NCI-H226 (cell line): ENCODE measurements around the gene LRFN5.
"Not testable (repeated sequence)": the region's sequence is repeated elsewhere in the genome, so short reads cannot be mapped to it uniquely, and the experiment has no call there.

Source experiments
- DNase-seq: peaks from one replicate; pipeline ENCODE4 v3.0.0-alpha.2; 2015

Gene LRFN5

DNA sequence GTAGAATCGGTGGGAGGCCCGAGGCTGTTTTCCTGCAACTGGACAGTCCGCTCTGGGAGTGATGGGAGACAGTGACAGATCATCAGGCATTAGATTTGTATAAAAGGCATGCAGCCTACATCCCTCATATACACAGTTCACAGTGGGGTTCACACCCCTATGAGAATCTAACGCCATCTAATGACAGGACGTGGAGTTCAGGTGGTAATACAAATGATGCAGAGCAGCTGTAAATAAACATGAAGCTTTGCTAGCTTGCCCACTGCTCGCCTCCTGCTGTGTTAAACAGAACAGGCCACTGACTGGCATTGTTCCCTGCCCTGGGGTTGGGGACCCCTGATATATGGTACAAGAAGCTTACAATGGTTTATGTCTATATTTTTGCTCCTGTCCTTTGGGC lies 179.0 kb downstream of the LRFN5 start:
- DNase-seq: no peak

DNA sequence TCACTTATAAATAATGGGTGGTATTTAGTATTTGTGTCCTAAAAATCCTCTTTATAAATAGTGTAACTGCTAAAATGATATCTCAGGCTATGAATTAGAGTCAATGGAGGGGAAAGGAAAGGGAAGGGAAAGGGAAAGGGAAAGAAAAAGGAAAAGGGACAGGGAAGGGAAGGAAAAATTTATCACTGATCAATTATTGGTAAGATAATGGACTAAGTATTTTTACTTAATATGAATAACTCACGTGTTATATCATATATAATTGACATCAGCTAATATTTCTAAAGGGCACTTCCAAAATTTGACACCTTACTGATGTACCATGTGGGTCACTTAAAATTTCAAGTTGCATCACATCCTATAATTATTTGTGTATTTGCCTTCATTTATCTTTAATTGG lies 193.1 kb downstream of the LRFN5 start:
- DNase-seq: no peak

DNA sequence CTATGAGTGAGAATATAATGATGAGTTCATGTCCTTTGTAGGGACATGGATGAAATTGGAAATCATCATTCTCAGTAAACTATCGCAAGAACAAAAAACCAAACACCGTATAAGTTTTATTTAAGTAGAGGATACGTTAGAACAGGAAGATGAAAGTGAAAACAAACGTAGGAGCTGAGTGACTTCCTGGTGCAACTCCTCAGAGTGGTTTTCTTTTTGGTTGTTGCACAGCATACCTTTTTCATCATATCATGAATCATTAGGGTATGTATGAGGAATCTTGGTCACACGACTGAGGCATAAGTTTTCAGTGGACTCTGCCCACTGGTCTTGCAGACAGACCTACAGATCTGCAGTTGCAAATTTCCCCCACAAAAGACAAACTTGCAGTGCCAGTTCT lies 199.0 kb downstream of the LRFN5 start:
- no peak for DNase-seq

DNA sequence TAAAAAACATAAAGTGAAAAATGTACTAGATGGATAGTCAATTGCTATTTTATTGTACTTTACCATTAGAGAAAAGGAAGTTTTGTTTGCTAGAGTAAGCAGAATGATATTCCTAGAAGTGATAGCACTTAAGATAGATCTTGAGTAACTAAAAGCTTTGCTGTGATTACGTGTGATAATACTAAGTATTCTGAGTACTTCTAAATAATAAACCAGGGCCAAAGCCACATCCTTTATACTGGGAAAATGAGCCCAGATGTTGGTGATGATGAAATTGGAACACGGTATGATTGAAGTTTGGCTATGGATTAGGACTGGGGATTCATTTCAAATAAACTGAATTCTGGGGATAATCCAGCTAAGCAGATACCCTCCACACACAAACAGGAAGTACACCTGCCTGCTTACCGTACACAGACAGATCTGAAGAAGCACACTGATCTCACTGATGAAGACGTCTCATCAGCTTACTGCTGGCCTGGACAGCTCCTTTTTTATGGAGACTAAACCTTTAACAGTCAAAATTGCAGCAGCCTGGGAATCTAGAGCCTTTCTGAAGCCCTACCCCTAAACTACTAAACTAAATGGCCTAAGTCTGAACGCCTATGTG lies 199.8 kb downstream of the LRFN5 start:
- no peak for DNase-seq

DNA sequence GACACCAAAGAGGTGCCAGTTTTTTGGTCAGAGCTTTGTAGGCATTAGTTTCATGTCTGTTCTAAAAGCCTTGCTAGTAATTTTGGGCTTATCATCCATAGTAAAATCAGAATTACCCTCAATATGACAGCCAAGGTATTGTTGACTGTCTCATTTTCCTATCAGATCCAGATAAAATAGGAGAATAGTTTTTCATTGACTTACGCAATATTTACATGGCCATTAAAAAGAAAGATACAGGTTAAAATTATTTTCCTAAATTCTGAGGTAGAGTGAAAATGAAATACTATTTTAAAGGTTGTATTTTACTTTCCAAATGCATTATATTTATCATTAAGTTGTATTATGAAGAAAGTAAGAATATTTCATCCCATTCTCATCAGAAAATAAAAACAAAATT lies 203.7 kb downstream of the LRFN5 start:
- DNase-seq: no peak

DNA sequence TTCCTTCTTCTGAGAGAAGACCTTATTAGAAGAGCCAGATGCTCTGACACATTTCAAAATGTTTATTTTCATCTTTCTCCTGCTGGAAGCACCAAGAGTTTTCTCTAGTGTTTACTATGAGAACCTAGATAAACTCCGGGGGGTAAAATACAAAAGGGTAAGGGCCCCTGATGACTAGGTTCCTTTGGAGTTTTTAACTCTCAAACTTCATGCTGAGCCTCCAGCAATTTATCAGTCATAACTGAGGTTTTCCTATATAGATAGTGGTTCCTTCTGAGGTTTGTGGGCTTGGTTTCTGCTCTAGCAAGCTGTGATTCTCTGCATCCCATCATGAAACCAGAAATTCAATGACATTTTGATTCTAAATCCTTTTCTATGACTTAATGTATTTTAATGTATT lies 210.9 kb downstream of the LRFN5 start:
- peak; percentile 83 for DNase-seq

DNA sequence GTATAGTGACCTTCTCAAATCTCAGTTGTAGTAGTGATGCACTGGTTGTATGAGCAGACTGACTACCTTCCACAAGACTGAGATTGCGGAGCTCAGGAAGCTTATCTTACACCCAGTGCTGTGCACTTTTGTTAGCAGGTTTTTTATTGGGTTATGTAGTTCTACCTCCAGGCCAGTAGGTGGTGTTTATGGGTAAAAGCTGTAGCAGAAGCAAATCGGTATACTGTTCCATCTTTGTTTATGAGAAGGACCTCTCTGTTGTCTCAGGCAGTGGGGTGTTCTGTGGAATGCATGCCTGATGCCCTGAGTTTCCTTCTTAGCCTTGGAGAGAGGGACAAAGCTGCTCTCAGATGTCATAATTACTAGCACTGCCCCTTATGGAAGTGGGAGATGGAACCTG lies 217.8 kb downstream of the LRFN5 start:
- DNase-seq: no peak

DNA sequence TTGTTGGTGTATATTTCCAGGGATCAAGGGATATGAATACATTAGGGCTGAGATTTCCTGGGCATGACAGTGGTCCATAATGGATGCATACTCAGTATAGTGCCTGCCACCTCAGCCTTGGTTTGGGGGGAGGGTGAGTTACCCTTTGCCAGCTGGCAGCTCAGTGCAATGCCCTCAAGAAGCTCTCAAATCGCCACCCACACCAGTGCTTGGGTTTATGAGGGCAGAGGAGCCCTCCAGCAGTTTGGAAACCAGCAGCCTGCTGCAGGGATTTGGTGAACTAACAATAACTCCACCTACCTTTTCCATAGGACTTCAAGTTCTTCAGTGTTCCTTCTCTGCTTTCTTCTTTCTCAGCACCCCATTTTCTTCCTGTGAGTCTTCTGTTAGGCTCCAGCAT lies 218.9 kb downstream of the LRFN5 start:
- DNase-seq: no peak

DNA sequence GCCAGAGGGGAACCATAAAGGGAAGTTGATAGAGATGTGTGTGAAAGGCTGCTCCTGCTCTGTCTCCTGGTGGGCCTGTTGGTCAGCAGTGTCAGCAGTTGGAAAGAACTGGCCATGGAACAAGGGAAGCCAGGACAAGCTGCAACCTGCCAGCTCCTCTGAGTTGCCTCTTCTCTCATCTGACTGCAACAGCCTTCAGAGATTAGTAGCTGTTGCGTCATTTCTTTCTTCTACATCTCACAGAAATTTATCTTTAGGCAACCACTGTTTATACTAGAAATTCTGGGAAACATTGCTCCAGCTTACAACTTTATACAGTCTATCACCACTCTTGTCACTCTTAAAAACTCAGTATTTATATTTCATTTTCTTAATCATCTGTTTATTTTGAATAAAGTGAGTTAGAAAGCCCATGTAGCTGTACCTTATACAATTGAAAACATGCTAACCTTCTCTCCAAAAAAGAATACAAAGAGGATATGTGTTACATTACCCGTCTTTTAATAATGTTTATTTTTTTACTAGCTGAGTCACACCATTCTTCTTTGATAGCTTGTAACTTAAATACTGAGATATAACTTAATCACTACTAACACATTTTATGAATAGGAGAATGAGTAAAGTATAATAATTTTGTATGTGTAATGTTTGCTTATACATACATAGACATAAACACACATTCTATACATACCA lies 224.2 kb downstream of the LRFN5 start:
- peak; percentile 69 for DNase-seq

DNA sequence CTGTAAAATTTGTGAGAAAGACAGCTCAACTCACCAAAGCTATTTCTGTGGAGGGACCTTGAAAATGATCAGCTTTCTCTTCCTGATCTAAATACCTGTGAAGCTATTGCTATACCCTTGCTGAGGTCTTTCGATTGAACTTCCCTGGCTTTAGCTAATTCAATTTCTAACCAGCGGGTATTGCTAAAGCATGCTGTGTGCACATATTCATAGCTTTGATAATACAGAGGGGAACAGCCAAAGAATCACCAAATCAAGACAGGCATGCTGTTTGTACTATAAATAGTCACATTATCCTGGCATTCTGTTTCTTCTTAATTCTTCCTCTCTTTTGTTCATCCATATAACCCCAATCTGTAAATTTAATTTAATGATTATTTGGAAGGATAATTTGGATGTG lies 233.0 kb downstream of the LRFN5 start:
- DNase-seq: no peak

DNA sequence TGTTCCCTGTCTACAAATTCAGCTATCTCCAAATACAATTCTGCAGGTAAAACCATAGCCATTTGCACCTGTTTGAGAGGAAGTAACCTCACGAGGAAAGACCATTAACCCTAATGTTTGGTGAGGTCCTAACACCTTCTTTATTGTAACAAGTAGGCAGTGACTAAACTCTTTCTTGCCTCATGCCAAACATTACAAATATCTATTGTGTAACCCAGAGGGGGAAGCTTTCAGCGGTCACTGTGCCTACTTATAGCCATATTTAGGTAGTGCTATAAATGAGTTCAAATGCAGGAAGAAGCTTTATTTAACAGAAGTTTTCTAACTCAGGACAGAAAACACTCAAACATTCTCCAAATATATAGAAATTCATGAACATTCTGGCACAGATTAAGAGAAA lies 252.7 kb downstream of the LRFN5 start:
- no peak for DNase-seq

DNA sequence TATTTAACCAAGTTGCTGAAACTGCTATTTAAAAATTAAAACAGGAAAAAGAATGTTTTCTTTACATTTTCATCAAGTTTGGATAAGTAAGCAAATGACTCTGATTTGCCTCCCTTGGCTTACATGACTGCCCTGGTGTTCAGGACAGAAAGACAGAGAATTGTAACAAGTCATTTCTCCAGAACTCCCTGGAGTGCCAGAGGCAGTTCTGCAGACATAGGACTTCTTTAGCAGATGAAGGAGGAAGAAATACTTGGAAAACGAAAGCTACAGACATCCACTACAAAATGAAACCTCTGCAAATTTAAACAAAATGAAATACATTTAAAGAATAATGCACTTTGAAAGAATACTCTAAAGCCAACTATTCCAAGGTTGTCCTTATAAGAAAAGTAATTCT lies 253.9 kb downstream of the LRFN5 start:
- DNase-seq: no peak

DNA sequence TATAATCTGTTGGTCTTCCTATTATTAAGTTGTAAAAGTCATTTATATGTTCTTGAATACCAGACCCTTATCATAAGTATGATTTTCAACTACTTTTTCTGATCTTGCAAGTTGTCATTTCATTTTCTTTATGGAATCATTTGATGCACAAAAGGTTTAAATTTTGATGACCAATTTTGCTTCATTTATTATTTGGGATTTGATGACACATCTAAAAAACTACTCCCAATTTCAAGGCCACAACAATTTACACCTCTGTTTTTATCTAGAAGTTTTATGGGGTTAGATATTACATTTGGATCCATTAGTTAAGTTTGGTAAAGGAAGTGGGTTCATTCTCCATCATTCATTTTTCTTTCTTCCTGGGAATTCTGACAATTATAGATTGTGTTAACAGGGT lies 259.2 kb downstream of the LRFN5 start:
- no peak for DNase-seq

DNA sequence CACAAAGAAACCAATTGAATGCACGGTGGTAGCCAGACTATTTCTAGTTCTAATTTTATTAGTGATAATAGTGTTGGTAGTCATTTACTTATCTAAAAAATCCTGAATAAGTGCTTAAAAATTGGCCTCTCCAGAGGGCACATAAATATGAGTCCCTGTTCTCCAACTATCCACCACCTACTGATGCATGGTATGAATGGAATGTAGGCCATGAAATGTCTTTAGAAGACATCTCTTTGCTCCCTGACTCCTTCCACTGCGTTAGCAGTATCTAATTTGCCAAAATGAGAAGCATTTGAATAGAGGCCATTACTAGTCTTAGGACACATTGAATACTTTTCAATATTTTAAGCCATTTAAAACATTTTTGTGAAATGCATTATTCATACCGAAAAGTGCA lies 261.7 kb downstream of the LRFN5 start:
- peak; percentile 59 for DNase-seq

DNA sequence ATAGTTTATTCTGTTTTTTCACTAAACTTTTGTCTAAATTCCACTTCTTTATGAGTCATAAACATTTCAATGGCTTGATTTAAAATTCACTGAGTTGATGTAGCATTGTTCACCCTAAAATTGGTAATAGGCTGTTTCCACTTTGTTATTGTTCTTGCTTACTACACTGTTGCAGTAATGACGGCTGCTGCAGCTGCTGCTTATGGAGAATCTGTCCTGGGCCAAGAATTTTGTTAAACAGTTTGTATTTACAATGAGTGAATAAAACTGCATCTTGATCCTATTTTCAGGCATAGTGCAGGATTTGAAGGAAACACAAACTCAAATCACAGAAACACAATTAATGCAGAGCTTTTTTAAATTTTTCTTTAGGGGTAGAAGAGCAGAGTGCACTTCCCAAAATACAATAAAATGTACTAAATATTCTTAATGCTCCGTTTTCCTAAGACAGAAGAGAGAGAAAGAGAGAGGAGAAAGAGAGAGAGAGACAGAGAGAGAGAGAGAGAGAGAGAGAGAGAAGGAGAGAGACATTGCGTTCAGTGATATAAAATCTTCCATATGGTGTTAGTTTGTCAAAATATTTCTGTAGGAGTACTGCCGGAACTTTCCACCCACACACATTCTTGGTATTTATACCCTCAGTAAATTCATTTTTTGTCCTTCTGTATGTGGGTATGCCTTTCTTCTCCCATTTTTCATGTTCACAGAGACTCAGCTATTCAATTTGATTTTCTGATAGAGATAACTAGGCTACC lies 266.4 kb downstream of the LRFN5 start:
- DNase-seq: no peak

DNA sequence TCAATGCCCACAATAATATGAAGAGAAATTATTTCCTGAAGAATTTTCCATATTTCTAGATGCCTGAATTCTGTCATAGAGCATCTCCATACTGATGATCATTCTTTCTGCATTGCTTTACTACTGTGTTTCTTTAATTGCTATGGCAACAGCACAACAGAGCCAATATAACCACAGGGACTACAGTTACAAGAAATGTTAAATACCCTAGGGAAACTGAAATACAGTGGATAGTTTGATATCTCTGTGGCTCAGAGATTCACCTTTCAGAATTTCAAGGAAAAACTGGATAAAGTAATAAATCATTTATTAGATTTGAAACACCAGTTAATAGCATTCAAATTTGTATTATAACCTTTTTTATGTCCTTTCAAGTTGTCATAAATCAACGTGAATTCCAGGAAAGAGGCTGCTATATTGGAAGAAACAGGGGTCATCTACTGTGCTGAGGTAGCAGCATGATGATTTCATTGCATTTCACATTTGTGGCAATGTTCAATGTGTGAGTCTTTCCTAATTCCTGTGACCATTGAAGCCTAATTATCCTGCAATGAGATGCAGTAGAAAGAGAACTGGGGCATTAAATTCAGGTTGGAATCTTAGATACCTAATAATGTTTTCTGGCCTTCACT lies 267.1 kb downstream of the LRFN5 start:
- DNase-seq: peak; percentile 33

DNA sequence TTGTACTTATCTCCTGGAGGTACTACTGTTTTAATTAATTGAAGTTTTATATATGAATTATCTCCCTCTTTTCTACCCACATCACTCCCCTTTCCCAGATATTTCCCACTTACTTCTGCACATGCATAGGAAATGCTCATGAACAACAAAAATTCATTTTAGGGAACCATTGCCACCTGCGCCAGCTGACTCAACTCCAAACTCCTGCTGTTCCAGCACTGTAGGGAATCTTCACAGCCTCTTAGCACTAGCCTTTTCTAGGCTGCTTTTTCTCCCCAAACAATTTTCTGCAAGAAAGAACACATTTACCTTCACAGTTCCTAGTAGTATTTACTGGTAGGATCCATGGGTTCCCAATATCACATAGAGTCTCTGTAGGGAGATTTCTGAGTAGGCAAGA lies 268.4 kb downstream of the LRFN5 start:
- DNase-seq: no peak

DNA sequence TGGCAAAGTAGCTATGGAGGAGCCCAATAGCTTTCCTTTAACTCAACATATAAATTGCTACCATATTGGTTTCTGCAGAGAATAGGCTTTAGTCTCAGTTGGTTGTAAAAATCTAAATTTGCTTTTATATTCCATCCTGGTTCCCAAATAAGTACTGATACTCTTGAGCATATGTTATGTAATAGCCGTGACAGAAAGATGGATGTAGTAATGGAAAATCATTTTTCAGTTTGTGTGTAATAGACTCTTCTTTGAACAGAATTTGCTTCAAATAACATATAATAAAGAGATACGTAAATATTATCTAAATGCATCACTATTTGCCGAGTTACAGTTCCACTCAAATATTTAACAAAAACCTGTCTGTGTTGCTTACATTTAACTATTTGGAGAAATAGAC lies 271.6 kb downstream of the LRFN5 start:
- DNase-seq: no peak

DNA sequence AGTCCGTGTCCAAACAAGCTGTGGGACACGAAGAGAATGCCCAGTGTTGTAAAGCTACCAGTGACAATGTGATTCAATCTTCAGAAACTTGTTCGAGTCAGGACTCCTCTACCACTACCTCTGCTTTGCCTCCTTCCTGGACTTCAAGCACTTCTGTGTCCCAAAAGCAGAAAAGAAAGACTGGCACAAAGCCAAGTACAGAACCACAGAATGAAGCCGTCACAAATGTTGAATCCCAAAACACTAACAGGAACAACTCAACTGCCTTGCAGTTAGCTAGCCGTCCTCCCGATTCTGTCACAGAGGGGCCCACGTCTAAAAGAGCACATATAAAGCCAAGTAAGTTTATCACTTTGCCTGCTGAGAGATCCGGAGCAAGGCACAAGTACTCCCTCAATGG lies 284.9 kb downstream of the LRFN5 start:
- DNase-seq: no peak

DNA sequence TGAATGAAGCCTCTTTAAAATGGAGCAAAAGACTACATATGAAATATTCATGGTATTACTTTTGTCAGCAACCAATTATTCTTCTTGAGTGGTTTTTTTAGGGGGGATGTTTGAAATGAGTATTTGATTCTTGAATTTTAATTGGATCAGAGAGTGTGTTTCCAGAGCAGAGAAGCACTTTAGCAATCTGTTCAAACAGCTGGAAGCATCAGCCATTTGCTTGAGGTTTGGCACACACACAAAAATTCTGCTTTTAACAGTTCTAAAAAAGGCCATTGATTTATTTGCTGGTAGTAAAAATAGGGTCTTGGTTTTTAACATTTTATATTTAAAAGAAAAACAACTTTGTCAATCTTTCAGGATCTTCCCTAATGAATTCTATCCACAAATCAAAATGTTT lies 292.7 kb downstream of the LRFN5 start:
- DNase-seq: no peak

DNA sequence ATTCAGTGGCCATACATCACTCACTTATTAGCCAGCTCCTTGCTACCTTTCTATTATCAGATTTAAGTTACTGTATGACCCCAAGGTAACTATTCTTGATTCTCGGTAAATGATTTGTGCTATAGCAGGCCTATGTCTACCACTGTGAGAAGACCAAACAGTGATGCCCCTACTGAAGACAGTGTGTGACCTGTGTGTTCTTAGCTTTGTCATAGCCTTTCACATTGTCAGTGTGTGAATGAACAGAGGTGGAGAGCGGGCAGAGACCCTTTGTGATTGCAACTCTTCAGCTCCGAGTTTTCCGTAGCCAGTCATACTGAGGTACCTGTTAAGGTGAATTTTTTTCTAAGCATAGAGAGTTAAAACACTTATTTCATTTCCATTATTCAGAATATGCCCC lies 294.0 kb downstream of the LRFN5 start:
- no peak for DNase-seq

DNA sequence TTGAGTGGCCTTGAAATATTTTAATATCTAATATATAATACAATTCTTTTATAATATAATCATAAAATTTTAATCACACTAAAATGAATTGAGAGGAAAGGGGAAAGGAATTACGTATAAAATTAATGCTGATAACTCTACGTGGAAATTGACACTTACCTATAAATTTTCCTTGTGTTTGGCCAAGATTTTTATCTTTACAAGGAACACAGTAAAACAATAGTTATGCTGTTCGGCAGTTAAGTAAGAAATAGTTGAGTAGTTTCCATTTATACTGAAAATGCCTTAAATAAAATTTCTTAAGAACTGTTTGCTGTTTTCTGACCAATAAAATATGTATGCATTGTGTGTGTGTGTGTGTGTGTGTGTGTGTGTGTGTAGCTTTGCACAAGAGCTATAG lies 294.4 kb downstream of the LRFN5 start:
- no peak for DNase-seq

DNA sequence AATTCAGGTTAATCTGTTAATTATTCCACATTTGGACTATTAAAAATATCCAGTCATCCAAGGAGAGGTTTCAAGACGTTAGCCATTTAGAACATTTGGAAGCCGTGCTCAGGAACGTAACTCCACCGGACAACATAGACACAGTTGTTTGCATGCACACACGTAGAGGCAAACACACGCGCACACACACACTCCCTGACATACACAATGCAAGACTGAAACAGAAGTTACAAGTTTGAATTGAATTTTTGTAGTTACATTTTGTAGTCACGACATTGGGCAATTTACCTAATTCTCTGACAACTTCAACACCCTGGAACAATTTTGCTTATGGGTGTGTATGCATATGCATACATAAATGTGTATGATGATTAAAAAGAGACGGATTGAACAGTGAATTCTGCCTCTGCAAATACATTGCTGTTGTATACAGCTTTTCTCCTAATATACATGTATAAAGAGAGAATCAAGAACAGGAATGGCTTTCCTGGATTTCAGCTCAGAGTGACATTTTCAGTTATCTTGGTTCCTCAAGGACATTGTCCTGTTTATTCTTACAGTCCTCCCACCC lies 298.8 kb downstream of the LRFN5 start:
- DNase-seq: no peak

DNA sequence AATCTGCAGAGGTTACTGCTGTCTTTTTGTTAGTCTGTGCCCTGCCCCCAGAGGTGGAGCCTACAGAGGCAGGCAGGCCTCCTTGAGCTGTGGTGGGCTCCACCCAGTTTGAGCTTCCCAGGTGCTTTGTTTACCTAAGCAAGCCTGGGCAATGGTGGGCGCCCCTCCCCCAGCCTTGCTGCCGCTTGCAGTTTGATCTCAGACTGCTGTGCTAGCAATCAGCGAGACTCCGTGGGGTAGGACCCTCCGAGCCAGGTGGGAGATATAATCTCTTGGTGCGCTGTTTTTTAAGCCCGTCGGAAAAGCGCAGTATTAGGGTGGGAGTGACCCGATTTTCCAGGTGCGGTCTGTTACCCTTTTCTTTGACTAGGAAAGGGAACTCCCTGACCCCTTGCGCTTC lies 304.5 kb downstream of the LRFN5 start:
- not testable (repeated sequence) for DNase-seq
